Epidermal melanocyte (primary cell): ENCODE results near the gene DVL3.

Experiments
- DNase-seq: peaks from one replicate; pipeline ENCODE4 v3.0.0; 2011; ENCODE audit warnings: low spot score; ENCODE audit not compliant: insufficient read length

DVL3 gene

DNA sequence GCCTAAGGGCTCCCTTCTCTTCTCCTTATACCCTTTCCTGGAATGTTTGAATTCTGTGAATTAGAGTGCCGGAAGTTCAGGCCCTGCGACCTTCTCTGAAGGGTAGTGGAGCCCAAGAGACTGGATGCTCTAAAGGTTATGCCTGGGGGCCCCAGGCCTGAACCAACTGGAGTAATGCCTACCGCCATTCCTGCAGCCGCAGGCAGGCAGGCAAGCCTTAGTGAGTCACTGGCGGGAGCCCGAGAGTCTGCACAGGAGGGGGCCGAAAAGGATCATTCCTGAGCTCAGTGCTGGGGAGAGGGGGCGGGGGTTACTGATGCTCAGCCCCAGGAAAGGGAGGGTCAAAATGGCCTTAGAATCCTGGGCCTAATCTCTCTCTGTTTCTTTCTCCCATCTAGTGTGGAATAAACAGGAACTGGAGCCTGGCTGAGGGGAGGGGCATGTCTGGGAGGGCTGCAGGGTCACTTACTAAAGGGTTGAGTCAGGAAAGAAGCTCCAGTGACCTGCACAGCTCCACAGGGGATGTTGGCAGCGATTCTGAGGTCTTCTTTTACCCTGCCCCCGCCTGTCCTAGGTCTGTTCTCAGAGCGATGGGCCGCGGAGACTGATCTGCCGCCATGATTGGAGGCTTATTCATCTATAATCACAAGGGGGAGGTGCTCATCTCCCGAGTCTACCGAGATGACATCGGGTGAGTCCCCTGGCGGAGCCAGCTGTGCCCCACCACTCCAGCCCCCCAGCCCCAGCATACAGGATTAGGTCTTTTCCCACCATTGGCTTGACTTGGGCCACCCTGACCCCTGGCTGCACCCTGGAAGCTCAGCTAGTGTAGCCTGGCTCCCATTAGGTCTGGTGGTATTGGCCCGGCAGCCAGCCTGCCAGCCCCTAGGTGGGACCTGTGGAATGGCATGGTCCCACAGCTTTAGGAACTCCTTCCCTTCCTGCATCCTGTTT lies 21.5 kb downstream of the DVL3 start:
- DNase-seq, result peak; percentile 74

DNA sequence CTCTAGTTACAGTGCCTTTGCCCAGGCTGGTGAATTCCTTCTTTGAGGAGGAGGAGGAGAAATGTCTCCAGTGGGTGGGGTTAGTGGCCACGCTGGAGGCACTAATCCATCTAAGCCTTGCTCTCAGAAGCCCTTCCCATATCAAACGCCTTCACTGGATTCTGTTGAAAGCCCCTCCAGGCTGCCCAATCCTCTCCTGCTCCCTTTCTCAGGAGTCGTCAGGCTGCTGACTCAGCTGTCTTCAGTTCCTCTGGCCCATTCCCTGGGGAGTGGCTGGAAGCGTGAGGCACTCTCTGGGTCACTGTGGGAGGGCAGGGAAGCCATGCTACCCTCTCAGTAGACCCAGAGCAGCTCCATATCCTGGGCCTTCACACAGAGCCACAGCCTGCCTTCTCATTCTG lies 22.2 kb downstream of the DVL3 start:
- no peak for DNase-seq

DNA sequence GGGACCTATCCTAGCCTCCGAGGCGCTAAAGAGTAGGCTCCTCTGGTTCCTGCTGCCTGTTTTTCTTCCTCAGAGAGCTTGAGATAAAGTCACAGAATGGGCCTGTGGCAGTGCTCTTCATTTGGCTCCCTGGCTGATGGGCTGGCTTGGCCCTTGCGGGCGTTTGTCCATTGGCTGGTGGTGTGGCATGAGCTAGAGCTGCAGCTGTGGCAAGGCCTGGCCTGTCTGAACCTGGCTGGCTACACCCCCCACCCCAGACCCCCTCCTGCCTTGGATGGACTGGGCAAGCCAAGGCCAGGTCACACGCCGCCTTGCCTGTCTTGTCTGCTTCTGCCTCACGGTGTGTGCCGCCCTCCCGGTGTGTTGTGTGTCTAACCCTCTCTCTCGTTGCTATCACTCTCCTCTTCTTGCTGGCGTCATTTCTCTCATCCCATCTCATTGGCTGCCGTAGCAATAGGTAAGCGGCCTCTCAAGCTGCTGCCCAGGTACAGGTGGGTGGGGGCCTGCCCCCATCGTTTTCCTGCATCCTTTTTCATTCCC lies 22.7 kb downstream of the DVL3 start:
- no peak for DNase-seq

DNA sequence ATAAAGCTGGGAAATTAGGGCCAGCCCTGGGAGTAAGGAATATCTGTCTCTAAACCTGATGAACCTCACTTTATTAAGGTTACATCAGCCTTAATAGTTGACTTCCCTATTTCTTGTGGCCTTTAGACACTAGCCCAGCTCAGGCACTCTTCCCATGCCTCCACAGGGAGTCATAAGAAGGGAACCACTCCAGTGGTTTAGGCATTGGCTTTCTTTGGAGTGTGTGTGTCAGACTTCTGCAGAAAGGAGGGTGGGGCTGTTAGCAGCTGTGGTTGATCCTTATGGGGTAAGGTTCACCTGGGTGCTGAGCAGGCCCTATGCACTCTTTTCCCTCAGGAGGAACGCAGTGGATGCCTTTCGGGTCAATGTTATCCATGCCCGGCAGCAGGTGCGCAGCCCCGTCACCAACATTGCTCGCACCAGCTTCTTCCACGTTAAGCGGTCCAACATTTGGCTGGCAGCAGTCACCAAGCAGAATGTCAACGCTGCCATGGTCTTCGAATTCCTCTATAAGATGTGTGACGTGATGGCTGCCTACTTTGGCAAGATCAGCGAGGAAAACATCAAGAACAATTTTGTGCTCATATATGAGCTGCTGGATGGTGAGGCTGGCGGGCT lies 23.5 kb downstream of the DVL3 start:
- DNase-seq, result no peak

DNA sequence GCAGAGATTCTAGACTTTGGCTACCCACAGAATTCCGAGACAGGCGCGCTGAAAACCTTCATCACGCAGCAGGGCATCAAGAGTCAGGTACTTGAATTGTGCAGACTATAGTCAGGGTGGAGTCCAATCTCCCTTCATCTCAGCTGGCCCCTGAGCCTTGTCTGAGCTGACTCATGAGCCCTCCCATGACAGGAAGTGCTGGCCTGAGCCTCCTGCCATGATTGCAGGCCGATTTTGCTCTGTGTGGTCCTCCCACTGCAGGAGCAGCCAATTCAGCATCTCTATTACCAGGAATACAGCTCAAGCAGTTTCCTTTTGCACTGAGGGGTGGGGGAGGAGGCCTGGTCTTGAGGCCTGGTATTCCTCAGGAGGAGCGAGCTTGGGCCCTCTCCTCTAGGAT lies 25.0 kb downstream of the DVL3 start:
- no peak for DNase-seq

DNA sequence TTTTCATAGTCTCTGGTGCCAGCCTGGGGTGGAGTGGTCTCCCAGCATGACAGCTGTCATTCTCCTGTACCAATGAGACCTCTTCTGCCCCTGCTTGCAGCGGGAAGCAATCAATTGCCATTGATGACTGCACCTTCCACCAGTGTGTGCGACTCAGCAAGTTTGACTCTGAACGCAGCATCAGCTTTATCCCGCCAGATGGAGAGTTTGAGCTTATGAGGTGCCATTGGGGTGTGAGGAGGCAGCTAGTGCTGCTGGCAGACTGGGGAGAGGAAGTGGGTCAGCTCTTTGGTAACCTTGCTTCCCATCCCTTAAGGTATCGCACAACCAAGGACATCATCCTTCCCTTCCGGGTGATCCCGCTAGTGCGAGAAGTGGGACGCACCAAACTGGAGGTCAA lies 26.4 kb downstream of the DVL3 start:
- no peak for DNase-seq

DNA sequence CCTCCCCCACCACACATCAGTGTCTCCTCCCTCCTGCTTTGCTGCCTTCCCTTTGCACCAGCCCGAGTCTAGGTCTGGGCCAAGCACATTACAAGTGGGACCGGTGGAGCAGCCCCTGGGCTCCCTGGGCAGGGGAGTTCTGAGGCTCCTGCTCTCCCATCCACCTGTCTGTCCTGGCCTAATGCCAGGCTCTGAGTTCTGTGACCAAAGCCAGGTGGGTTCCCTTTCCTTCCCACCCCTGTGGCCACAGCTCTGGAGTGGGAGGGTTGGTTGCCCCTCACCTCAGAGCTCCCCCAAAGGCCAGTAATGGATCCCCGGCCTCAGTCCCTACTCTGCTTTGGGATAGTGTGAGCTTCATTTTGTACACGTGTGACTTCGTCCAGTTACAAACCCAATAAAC lies 28.5 kb downstream of the DVL3 start:
- DNase-seq, result no peak

DNA sequence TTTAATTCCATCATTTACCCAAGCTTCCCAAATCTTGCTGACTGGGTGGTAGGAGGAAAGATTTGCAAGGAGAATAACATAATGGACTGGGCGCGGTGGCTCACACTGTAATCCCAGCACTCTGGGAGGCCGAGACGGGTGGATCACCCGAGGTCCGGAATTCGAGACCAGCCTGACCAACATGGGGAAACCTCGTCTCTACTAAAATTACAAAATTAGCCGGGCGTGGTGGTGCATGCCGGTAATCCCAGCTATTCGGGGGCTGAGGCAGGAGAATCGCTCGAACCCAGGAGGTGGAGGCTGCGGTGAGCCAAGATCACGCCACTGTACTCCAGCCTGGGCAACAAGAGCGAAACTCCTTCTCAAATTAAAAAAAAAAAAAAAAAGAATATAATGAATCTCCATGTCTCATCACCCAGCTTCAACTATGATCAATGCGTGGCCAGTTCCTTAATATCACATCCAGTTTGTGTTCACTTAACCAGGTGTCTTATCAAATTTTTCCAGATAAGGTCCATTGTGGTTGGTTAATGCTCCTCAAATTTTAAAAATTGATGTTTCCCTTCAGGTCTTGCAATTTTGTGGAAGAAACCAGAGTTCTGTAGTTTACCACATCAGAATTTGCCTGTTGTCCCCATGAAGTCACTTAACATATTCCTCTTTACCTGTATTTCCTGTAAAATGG lies 29.5 kb downstream of the DVL3 start:
- no peak for DNase-seq

DNA sequence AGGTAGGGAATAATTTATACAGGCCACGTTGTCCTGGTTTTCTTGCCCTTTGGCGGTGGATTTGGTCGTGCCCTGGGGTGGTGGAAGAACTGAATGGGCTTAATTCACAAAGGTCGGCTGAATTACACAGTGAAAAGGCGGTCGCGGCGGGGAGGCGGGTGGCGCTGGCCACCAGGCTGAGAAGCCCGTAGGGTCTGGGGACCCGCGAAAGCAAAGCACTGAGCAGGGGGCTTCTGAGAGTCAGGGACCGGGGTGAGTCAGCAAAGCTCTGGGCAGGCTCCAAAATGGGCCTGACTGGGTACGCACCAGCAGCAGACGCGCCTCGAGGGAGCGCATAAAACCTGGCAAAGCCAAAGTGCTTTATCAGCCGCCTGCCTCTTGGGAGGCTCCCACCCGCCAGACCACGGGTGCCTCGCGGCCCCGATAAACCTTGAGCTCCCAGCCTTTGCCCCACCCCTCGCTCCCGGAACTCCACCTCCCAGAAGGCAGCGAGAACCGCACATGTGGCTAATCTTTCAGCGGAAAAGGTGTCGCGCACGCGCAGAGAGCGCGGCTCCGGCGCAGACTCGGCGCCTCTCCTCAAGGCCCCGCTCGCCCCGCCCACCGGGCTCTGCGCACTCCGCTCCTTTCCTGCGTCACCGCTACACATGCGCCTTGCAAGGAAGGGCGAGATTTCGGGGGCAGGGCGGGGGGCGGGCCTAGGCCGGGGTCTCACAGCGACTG lies 30.4 kb downstream of the DVL3 start:
- peak; percentile 96 for DNase-seq

DNA sequence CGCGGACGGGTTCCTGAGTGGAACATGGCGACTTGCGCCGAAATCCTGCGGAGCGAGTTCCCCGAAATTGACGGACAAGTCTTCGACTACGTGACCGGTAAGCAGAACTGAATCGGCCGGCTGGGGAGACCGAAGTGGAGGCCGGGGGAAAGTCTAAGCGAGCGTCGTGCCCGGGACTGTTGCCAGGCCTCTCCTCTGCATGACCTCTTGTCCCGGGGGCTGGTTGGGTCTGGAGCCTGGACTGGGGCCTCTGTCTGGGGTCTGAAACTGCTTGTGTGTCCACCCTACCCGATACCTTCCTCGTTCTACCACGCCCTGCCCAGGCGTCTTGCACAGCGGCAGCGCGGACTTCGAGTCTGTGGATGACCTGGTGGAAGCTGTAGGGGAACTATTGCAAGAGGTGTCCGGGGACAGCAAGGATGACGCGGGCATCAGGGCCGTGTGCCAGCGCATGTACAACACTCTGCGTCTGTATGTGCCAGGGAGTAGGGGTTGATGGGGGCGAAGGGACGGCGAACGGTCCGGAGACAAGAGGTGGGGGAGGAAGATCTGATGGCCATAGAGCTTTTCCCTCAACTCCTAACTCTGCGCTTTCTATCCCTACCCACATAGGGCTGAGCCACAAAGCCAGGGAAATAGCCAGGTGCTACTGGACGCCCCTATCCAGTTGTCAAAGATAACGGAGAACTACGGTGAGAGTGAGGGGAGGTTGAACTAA lies 31.2 kb downstream of the DVL3 start, which contains the start of gene ABCF3:
Gene ABCF3, plus strand, starts transcription at position 16 of the 718 bp plus-strand sequence. Its CDS starts 9 bp downstream, at position 25.
- DNase-seq, result no peak

DNA sequence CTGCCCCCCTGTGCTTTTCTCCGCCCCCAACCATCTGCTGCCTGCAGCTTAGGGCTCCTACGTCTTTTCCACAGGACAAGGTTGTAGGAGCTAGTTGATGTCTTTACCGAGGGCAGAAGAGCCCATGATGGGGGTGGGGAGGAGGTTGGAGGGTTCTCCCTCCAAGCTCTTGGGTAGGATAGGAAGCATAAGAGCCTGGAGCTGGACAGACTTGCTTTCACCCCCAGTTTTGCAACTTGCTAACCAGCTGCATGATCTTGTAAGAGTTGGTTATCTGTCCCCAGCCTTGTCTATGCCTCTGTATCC lies 31.7 kb downstream of the DVL3 start:
- DNase-seq, result no peak

DNA sequence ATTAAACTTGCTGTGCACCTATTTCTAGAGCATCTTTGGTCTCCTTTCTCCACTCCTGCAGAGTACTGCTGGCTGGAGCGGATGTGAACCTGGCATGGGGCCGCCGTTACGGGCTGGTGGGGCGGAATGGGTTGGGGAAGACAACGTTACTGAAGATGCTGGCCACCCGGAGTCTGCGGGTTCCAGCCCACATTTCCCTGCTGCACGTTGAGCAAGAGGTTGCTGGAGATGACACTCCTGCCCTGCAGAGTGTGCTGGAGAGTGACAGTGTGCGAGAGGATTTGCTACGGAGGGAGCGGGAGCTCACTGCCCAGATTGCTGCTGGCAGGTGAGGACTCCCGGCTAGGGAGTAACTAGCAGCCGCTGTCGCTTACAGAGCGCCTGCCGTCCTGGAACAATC lies 32.9 kb downstream of the DVL3 start:
- no peak for DNase-seq

DNA sequence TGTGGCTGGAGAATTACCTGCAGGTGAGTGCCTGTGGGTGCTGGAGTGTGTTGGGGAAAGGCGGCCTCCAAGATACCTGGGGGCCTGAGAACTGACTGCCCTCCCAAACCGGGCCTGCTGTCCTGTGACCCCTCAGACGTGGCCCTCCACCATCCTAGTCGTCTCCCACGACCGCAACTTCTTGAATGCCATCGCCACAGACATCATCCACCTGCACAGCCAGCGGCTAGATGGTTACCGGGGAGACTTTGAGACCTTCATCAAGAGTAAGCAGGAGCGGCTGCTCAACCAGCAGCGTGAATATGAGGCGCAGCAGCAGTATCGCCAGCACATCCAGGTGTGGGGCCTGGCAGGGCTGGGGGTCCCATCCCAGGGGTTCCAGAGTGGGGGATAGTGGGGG lies 34.2 kb downstream of the DVL3 start:
- no peak for DNase-seq

DNA sequence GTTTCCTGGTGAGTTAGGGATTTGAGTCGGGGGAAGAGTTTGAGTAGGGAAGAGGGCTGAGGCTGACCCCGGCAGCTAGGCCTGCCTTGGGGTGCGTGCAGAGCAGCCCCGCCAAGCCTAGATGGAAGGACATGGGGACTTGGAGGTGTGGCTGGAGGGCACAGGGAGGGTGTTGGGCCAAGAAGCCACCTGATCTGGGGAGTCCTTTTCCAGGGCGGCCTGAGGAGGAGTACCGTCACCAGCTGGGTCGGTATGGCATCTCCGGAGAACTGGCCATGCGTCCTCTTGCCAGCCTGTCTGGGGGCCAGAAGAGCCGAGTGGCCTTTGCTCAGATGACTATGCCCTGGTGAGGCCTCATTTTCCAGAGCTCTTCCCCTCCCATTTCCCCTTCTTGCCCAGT lies 37.7 kb downstream of the DVL3 start:
- DNase-seq, result no peak

DNA sequence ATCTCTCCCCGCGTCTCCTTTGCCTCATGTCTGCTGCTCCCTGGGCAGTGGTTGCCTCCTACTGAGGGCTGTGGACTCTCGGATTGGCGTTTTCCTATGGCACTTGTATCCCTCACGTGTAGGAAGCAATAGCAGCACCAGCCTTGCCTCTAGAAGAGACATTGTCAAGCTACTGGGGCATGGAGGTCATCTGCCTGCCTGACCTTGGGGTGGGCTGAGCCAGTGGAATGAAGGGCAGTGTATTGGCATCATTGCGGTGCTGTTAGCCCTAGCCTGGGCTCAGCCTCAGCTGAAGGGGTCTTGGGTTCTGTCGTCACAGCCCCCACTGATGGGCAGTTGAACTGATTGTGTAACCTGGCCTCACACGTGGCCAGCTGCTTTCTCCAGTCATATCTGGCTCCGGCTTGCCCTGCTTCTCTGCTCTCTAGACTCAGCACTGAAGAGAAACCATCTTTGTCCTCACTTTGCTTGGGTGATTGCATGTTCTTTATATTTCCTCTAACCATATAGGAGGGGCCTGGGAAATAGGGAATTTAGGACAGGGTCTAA lies 38.9 kb downstream of the DVL3 start:
- no peak for DNase-seq

DNA sequence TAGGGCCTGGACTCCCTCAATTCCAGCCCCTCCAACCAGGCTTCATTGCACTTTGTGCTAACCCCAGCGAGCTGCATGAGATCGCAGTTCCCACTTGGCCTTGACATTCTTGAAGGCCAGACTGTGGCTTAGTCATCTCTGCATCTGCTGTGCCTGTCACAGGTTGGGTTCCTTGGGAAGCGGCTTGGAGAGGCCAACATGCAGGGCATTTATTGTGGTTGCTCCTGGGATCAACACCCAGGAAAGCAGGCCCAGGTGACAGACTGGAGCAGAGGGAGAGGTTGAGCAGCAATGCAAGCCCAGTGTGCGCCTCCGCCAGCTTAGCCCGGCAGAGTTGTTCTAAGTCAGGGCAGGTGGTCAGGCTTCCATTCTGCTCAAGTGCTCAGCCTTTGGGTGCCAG lies 41.4 kb downstream of the DVL3 start:
- DNase-seq, result no peak

DNA sequence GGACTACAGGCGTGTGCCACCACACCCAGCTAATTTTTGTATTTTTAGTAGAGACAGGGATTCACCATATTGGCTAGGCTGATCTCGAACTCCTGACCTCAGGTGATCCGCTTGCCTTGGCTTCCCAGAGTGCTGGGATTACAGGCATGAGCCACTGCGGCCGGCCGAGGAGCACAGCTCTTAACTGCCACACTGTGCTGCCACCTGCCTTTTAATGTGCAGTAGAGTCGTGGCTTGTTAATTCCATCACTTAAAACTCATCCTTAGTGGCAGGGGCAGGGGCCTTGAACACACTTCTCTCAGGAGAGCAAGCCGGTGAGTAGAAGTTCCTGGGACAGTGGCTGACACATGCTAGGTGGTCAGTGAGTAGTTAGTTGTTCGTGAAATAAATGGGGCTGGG lies 43.3 kb downstream of the DVL3 start:
- DNase-seq, result no peak

DNA sequence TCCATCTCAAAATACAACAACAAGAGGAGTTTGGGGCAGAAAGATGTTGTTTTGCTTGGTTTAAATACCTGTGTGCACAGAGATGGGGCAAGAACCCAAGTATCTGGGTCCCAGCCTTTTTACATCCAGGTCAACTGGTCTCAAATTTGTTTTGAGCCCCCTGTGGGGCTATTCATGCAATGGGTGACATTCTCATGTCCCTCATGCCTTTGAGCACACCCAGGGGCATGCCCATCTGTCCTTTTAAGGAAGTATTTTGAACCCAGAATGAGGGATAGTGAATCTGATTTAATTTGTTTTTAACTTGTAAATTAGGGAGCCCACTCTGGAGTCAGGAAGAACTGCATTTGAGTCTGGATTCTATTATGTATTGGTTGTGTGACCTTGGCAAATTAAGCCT lies 45.6 kb downstream of the DVL3 start:
- DNase-seq, result no peak

DNA sequence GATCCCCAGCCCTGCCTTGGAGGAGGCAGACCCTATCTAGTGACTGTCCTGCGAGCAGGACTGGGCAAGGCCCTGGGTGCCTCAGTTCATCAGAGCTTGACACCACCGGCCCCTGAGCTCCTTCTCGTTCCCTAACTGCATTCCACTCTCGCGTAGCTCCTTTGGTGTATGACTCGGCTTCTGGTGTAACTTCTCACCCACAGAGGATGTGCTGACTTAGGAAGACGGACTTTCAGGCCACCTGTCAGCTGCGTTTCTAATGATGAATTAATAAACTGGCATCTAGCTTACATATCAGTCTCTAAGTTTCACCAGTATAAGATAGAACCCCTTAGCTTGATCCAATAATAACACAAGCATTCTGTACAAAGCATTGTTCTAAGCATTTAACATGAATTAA lies 48.3 kb downstream of the DVL3 start:
- no peak for DNase-seq

DNA sequence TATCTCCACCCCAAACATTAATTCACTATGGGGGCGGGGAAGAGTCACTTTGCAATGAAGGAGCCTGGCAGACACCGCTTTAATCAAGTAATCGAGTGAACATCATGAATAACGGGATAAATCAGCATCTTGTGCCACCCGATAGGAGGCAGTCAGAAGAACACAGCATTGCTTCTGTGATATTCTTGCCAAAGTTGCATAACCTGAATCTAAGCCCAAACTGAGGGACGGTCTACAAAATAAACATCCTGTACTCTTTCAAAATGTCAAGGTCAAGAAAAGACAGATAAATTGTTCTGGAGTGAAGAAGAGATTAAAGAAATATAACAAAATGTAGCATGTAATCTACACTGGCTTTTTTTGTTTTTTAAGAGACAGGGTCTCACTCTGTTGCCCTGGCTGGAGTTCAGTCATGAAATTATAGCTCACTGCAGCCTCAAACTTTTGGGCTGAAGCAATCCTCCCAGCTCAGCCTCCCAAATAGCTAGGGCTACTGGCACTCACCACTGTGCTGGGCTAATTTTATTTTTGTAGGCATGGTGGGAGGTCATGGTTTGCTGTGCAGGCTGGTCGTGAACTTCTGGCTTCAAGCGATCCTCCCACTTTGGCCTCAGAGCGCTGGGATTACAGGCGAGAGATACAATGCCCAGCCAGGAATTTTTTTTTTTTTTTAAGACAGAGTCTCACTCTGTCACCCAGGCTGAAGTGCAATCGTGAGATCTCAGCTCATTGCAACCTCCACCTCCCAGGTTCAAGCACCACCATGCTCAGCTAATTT lies 54.2 kb downstream of the DVL3 start:
- DNase-seq, result no peak
